Adrenal gland (tissue), 12 donors: ENCODE results near the gene CLEC17A. TPM values are rescaled to one million over a fixed set of nuclear protein-coding genes. Genes with fewer than 3 reads are reported as not detected.
"Not testable (repeated sequence)": the region's sequence is repeated elsewhere in the genome, so short reads cannot be mapped to it uniquely, and the experiment has no call there.

Experiments
- DNase-seq, 7 donors: peaks; one replicate each; pipeline ENCODE4 v3.0.0-alpha.2; 2019 to 2020
- H3K27ac ChIP-seq, 5 donors: fragments of 200-600 bp; sonication (generic) in 4 of 5; 1 replicate in 3 of 5; 2 replicates in 2 of 5; pipeline versions ENCODE4 v1.5.1 to v1.8.0; 2016 to 2020; ENCODE audit warnings: mild to moderate bottlenecking in 1 of 5
- H3K27me3 ChIP-seq: fragments of 200-600 bp; 2 replicates; pipeline ENCODE4 v1.8.0; 2021
- H3K36me3 ChIP-seq, 2 donors: fragments of 200-600 bp; replicated peaks in 1 of 2; 1 replicate in 1 of 2; 2 replicates in 1 of 2; pipeline versions ENCODE4 v1.5.1 to v1.8.0; 2018 to 2022
- H3K4me1 ChIP-seq, 2 donors: fragments of 200-600 bp; replicated peaks in 1 of 2; 1 replicate in 1 of 2; 2 replicates in 1 of 2; pipeline versions ENCODE4 v1.5.1 to v1.8.0; 2018 to 2021
- H3K4me3 ChIP-seq, 4 donors: fragments of 200-600 bp; sonication (generic) in 3 of 4; one replicate each; pipeline ENCODE4 v1.5.1; 2016 to 2018
- H3K9me3 ChIP-seq, 3 donors: fragments of 200-600 bp; sonication (generic) in 1 of 3; replicated peaks in 1 of 3; 1 replicate in 2 of 3; 2 replicates in 1 of 3; pipeline versions ENCODE4 v1.5.1 to v1.8.0; 2016 to 2021
- POLR2A ChIP-seq, 2 donors: fragments of 450-650 bp; IDR thresholded peaks; one replicate each; pipeline ENCODE4 v1.6.1; 2017; ENCODE audit warnings: antibody characterized with exemption in 2 of 2, mild to moderate bottlenecking in 2 of 2, moderate library complexity in 1 of 2
- WGBS, 4 donors: extraction: QIAGEN DNeasy Blood & Tissue Kit in 2 of 4; methylation state at CpG; one replicate each; pipeline versions ENCODE4 v1.1.5 to v1.1.7; 2013 to 2017; 5-methylcytosine and 5-hydroxymethylcytosine counted together
- intact Hi-C, 2 donors: fragments of 100-400 bp; cut with DNase I; formaldehyde crosslinking; loops; one replicate each; pipeline versions ENCODE4 v1.14.1 to v1.15.0; 2022 to 2023
- polyA plus RNA-seq, 3 donors: library from polyadenylated mRNA; stranded (reverse); fragments of 200-250 nt in 2 of 3; fragments of 350-450 nt in 1 of 3; fragmentation: Illumina TruSeq in 1 of 3; extraction: RNeasy Lipid Tissue Mini Kit (QIAGEN cat#74804) in 1 of 3; gene quantifications; one replicate each; pipeline ENCODE4 v1.2.3, GENCODE V29; 2013 to 2014
- total RNA-seq, 9 donors: library from RNA; depleted of rRNA in 4 of 9; stranded (reverse); fragments of >200 nt in 4 of 9; fragments of 120-200 nt in 1 of 9; fragmentation: NEBNext Ultra II Directional in 1 of 9; extraction: Animal tissue kit (Norgen Biotek cat#: 25700) in 1 of 9; gene quantifications; one replicate each; pipeline versions ENCODE4 v1.1.0 to v1.2.4, GENCODE V29; 2013 to 2023
- TF ChIP-seq, protein P1 (sequence below), 6 experiments: fragments of 450-650 bp in 4 of 6; fragments of 200-600 bp in 2 of 6; sonication (generic) in 1 of 6; IDR thresholded peaks; 1 replicate in 5 of 6; 2 replicates in 1 of 6; pipeline versions ENCODE4 v1.5.1 to v1.8.0; 2016 to 2021; ENCODE audit warnings: antibody characterized with exemption in 6 of 6, mild to moderate bottlenecking in 2 of 6, moderate library complexity in 1 of 6
- donor health status: healthy with polysubstance abuse.
- donor health status: Bipolar disorder and iron deficiency.
- donor health status: DM: yes; HTN: yes; CAD: no.
- donor health status: DM: no; HTN: no; CAD: no.
- donor health status: DM: no; HTN: no; CAD: no.
- donor health status: DM: yes; HTN: yes; CAD: no.

The CLEC17A gene
- total and polyA plus RNA-seq, 12 donors: 0.03 to 0.16 TPM; not detected in 10

DNA sequence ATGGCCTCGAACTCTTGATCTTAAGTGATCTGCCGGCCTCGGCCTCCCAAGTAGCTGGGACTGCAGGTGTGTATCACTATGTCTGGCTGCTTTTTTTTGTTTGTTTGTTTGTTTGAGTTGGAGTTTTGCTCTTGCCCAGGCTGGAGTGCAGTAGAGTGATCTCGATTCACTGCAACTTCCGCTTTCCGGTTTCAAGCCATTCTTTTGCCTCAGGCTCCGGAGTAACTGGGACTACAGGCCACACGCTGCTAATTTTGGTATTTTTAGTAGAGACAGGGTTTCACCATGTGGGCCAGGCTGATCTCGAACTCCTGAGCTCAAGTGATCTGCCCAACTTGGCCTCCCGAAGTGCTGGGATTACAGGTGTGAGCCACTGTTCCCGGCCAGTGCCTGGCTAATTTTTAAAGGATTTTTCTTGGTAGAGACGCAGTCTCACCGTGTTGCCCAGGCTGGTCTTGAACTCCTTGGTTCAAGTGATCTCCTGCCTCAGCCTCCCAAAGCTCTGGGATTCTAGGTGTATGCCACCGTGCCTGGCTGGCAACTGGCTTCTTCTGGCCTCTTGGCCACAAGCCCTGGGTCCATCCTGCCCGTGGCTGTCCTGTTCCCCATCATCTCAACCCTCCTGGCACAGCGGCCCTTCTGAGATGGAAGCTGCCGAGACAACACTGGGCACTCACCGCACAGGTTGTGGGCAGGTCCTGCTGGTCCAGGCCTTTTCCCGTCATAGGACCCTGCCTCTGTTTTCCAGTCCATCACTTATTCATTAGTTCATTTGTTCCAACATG lies 42.0 kb upstream of the CLEC17A start:
- Histone ChIP-seq H3K4me3 (no peak overlapping the region), H3K27me3 (no peaks in the 10 kb centered on the region), H3K9me3 (no peaks in the 10 kb centered on the region), H3K36me3 (no peaks in the 10 kb centered on the region), H3K4me1 (peaks cover 28 to 33% of the 10 kb centered on the region in 2 donors), H3K27ac (no peak overlapping the region)
- no peak for TF ChIP-seq POLR2A (IDR thresholded peaks at IDR 0.05)
- TF ChIP-seq, protein P1, sequence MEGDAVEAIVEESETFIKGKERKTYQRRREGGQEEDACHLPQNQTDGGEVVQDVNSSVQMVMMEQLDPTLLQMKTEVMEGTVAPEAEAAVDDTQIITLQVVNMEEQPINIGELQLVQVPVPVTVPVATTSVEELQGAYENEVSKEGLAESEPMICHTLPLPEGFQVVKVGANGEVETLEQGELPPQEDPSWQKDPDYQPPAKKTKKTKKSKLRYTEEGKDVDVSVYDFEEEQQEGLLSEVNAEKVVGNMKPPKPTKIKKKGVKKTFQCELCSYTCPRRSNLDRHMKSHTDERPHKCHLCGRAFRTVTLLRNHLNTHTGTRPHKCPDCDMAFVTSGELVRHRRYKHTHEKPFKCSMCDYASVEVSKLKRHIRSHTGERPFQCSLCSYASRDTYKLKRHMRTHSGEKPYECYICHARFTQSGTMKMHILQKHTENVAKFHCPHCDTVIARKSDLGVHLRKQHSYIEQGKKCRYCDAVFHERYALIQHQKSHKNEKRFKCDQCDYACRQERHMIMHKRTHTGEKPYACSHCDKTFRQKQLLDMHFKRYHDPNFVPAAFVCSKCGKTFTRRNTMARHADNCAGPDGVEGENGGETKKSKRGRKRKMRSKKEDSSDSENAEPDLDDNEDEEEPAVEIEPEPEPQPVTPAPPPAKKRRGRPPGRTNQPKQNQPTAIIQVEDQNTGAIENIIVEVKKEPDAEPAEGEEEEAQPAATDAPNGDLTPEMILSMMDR (IDR thresholded peaks at IDR 0.05): no peak
- intact Hi-C loops: no loop called here
- DNase-seq: no peak
- 92 to 98% (median 95%) methylated on average over 17 to 19 of the region's 19 CpGs for whole genome bisulfite sequencing, 4 donors

DNA sequence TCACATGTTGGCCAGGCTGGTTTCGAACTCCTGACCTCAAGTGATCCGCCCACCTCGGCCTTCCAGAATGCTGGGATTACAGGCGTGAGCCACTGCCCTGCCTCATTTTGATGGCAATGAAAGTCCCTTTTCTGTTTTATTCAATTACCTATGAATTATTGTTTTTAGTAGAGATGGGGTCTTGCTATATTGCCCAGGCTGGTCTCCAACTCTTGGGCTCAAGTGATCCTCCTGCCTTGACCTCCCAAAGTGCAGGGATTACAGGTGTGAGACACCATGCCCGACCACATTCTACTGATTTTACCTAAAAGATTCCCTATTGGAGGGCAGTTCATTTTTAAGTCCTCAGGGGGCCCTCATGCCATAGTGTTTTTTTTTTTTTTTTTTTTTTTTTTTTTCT lies 40.9 kb upstream of the CLEC17A start:
- H3K9me3 ChIP-seq, H3K27me3 ChIP-seq, H3K4me3 ChIP-seq, H3K36me3 ChIP-seq, intact Hi-C loops, DNase-seq, H3K27ac ChIP-seq: not testable (repeated sequence)
- H3K4me1 ChIP-seq: peaks cover 28 to 29% of the 10 kb centered on the region in 2 donors
- 77 to 85% (median 78%) methylated on average over 5 of the region's 5 CpGs for WGBS, 4 donors

DNA sequence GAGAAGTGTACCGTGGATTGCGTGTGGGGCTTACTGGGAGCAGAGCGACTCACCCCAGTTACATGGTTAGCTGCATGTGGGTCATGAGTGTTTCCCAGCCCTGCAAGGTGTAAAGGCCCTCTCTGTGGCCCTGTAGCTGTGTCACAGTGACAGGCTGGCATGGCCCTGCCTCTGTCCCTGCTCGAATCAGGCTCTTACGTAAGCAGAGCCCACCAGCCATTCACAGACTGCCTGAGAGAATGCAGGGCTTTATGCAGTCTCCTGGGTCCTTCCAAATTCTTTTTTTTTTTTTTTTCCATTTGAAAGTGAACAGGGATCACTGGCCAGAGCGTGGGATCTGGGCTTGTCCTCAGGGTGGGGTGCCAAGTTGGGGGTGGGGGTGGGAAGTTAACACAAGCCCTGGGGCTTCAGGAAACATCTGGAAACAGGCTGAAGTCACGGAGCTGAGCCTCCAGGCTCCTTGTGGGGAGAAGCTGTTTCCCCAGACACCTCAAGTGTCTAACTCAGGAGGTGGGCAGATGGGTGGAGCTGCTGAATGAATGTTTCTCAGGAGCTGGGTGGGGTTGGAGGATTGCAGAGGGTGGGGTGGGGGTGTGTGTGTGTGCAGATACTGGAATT lies 40.1 kb upstream of the CLEC17A start:
- Histone ChIP-seq H3K27ac (no peak overlapping the region), H3K9me3 (no peaks in the 10 kb centered on the region), H3K4me1 (peaks cover 21 to 23% of the 10 kb centered on the region in 2 donors), H3K27me3 (no peaks in the 10 kb centered on the region), H3K4me3 (no peak overlapping the region), H3K36me3 (no peaks in the 10 kb centered on the region)
- no peak for DNase-seq
- WGBS, 4 donors: 52 to 58% (median 56%) methylated on average over 6 to 7 of the region's 7 CpGs
- intact Hi-C loops: no loop called here
- no peak for TF ChIP-seq POLR2A (IDR thresholded peaks at IDR 0.05)
- TF ChIP-seq, protein P1 (IDR thresholded peaks at IDR 0.05): no peak

DNA sequence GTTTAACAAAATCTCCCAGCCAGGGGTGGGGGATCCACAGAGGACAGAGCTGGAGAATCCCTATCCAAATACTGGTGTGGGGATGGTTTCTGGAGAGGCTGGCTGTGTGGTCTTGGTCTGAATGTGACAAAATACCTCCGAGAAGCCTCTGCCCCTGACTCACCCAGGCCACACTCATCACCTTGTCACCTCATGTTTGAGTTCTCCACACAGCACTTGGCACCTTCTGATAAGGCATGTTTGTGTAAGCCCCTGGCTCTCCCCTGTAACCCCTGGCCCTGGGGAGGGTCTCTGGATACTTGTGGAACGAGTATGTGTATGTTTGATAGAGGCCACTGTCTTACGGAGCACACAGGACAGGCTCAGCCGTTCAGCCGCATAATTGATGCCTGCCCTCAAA lies 38.8 kb upstream of the CLEC17A start:
- 79 to 85% (median 81%) methylated on average over 4 to 5 of the region's 5 CpGs for WGBS, 4 donors
- DNase-seq: no peak
- H3K27me3 ChIP-seq: no peaks in the 10 kb centered on the region
- H3K36me3 ChIP-seq: peaks cover 0 to 5% of the 10 kb centered on the region in 2 donors
- H3K27ac ChIP-seq: no peak overlapping the region
- peaks cover 16 to 19% of the 10 kb centered on the region in 2 donors for H3K4me1 ChIP-seq
- intact Hi-C loops: no loop called here
- no peaks in the 10 kb centered on the region for H3K9me3 ChIP-seq
- TF ChIP-seq, protein P1 (IDR thresholded peaks at IDR 0.05): no peak
- no peak for TF ChIP-seq POLR2A (IDR thresholded peaks at IDR 0.05)
- no peak overlapping the region for H3K4me3 ChIP-seq
